ENCODE measurements around the gene GPR33. TPM values are rescaled to one million over a fixed set of nuclear protein-coding genes. Genes with fewer than 3 reads are reported as not detected.

GPR33 gene
- total and polyA plus RNA-seq, 10 of the 15 experiments (the other 5 are each of a cell fraction or from before 2014, with no cell fraction given), result not detected

DNA sequence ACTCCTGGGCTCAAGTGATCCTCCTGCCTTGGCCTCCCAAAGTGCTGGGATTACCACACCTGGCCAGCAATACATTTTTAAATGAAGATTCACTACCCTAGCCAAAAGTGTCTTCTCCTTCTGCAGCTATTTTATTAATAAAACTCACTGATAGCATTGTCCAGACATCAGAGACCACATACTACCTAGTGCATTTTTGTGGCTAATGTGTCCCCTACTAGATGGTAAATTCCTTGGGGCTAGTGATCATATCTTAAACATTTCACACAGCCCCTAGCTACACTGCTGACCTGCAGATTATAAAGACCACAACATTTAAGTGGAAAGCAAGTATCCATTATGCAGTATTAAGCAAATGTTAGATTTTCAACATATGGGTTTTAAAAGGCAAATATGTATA, 47.6 kb downstream of the GPR33 start:
- intact Hi-C loops (cut with micrococcal nuclease; ENCODE audit: unreplicated experiment) (no loop called here), in situ Hi-C loops (cut with MboI) (no loop called here)
- FAIRE-seq (no peak), ATAC-seq (no peak), DNase-seq (ENCODE audit: low read depth, low spot score) (no peak)
- no peaks in the 10 kb centered on the region for H3K36me3 ChIP-seq (ENCODE audit: control insufficient read depth in 2 of 2, insufficient read depth in 2 of 2, low read length in 1 of 2)
- ChIA-PET RAD21 (ENCODE audit: unreplicated experiment) (no interaction called here), SMC1A (ENCODE audit: uncharacterized antibody, unreplicated experiment) (no interaction called here), POLR2A (no interaction called here), CTCF (no interaction called here)
- no peak overlapping the region for H2AFZ ChIP-seq (ENCODE audit: control insufficient read depth, low read depth, low read length)
- no peaks in the 10 kb centered on the region for H4K20me1 ChIP-seq (ENCODE audit: control insufficient read depth, insufficient read depth)
- H3K9ac ChIP-seq (ENCODE audit: control insufficient read depth, insufficient read depth, low read length), result no peak overlapping the region
- H3K9me3 ChIP-seq (replicated peaks; ENCODE audit: control insufficient read depth, insufficient read depth, low read length), result no peaks in the 10 kb centered on the region
- no peak overlapping the region for H3K4me2 ChIP-seq (ENCODE audit: control insufficient read depth, insufficient read depth)
- no peaks in the 10 kb centered on the region for H3K4me1 ChIP-seq (ENCODE audit: control insufficient read depth, insufficient read depth, low read length)
- TF ChIP-seq RUNX3 (IDR thresholded peaks at IDR 0.05; ENCODE audit: low read length) (no peak), SMAD5 (IDR thresholded peaks at IDR 0.05; ENCODE audit: low read depth) (no peak), TCF3 (IDR thresholded peaks at IDR 0.05; ENCODE audit: borderline replicate concordance, insufficient read depth, low read depth, low read length) (no peak), ASH2L (IDR thresholded peaks at IDR 0.05; ENCODE audit: borderline replicate concordance, low read depth) (no peak), CREM (IDR thresholded peaks at IDR 0.05; ENCODE audit: low read depth) (no peak), SREBF2 (IDR thresholded peaks at IDR 0.05; ENCODE audit: low read length) (no peak), MTA3 (IDR thresholded peaks at IDR 0.05; ENCODE audit: borderline replicate concordance, low read length) (no peak), PML (IDR thresholded peaks at IDR 0.05; ENCODE audit: low read length) (no peak), SRF (IDR thresholded peaks at IDR 0.05; ENCODE audit: low read depth in 2 of 2, low read length in 2 of 2) (no peak)
- H3K27ac ChIP-seq (ENCODE audit: control insufficient read depth, insufficient read depth), result no peak overlapping the region
- no TSS peak for BruUV-seq (replicated peaks)
- H3K4me3 ChIP-seq, result no peak overlapping the region
- no peaks in the 10 kb centered on the region for H3K27me3 ChIP-seq (replicated peaks in 1 of 2; ENCODE audit: control insufficient read depth in 2 of 2, insufficient read depth in 2 of 2, low read length in 1 of 2)
- H3K79me2 ChIP-seq (ENCODE audit: control insufficient read depth, insufficient read depth, low read length), result no peaks in the 10 kb centered on the region

DNA sequence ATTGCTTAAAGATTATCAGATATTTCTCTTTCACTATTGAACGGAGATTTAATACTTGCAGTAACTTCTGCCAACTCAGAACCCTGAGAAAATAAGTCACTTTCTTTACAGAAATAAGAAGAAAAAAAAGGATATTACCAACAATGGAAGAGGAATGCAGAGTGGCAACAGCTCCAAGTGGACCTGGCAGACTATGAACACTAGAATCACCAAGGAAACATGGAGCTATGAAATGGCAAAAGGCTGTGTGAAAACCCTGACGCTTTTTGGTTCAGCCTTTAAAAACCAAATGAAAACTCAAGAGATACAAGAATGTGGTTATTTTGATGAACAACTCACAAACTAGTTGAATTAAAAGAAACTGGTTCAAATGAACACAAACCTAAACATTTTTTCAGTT, 48.3 kb downstream of the GPR33 start:
- H3K79me2 ChIP-seq (ENCODE audit: control insufficient read depth, insufficient read depth, low read length), result no peaks in the 10 kb centered on the region
- intact Hi-C loops (cut with micrococcal nuclease; ENCODE audit: unreplicated experiment), result no loop called here
- no peaks in the 10 kb centered on the region for H3K4me1 ChIP-seq (ENCODE audit: control insufficient read depth, insufficient read depth, low read length)
- H3K9me3 ChIP-seq (replicated peaks; ENCODE audit: control insufficient read depth, insufficient read depth, low read length), result no peaks in the 10 kb centered on the region
- no peaks in the 10 kb centered on the region for H3K27me3 ChIP-seq (replicated peaks in 1 of 2; ENCODE audit: control insufficient read depth in 2 of 2, insufficient read depth in 2 of 2, low read length in 1 of 2)
- H3K4me3 ChIP-seq, result no peak overlapping the region
- no peak for ATAC-seq
- no peaks in the 10 kb centered on the region for H4K20me1 ChIP-seq (ENCODE audit: control insufficient read depth, insufficient read depth)
- no peak overlapping the region for H3K4me2 ChIP-seq (ENCODE audit: control insufficient read depth, insufficient read depth)
- DNase-seq (ENCODE audit: low read depth, low spot score), result no peak
- no peaks in the 10 kb centered on the region for H3K36me3 ChIP-seq (ENCODE audit: control insufficient read depth in 2 of 2, insufficient read depth in 2 of 2, low read length in 1 of 2)
- no peak overlapping the region for H2AFZ ChIP-seq (ENCODE audit: control insufficient read depth, low read depth, low read length)
- in situ Hi-C loops (cut with MboI), result no loop called here
- ChIA-PET POLR2A (no interaction called here), RAD21 (ENCODE audit: unreplicated experiment) (no interaction called here), SMC1A (ENCODE audit: uncharacterized antibody, unreplicated experiment) (interaction anchor here (0.6 to 1.8 kb wide), 2 partner anchors 10 to 67 kb away, joined by 3 to 10 read pairs; no protein-coding TSS in a partner anchor), CTCF (no interaction called here)
- H3K27ac ChIP-seq (ENCODE audit: control insufficient read depth, insufficient read depth), result no peak overlapping the region
- BruUV-seq (replicated peaks), result no TSS peak
- no peak for FAIRE-seq
- H3K9ac ChIP-seq (ENCODE audit: control insufficient read depth, insufficient read depth, low read length), result no peak overlapping the region
- 97% methylated on average over 2 of the region's 2 CpGs for WGBS (ENCODE audit: insufficient coverage, insufficient replicate concordance, low lambda C conversion rate, missing lambda C conversion rate)
- TF ChIP-seq SMAD5 (IDR thresholded peaks at IDR 0.05; ENCODE audit: low read depth) (no peak), CBFB (IDR thresholded peaks at IDR 0.05; ENCODE audit: low read depth) (no peak), ZSCAN29 (IDR thresholded peaks at IDR 0.05) (no peak), NFIC (IDR thresholded peaks at IDR 0.05; ENCODE audit: low read depth, low read length) (no peak), ZNF217 (IDR thresholded peaks at IDR 0.05) (no peak)
- TF ChIP-seq, protein P1, sequence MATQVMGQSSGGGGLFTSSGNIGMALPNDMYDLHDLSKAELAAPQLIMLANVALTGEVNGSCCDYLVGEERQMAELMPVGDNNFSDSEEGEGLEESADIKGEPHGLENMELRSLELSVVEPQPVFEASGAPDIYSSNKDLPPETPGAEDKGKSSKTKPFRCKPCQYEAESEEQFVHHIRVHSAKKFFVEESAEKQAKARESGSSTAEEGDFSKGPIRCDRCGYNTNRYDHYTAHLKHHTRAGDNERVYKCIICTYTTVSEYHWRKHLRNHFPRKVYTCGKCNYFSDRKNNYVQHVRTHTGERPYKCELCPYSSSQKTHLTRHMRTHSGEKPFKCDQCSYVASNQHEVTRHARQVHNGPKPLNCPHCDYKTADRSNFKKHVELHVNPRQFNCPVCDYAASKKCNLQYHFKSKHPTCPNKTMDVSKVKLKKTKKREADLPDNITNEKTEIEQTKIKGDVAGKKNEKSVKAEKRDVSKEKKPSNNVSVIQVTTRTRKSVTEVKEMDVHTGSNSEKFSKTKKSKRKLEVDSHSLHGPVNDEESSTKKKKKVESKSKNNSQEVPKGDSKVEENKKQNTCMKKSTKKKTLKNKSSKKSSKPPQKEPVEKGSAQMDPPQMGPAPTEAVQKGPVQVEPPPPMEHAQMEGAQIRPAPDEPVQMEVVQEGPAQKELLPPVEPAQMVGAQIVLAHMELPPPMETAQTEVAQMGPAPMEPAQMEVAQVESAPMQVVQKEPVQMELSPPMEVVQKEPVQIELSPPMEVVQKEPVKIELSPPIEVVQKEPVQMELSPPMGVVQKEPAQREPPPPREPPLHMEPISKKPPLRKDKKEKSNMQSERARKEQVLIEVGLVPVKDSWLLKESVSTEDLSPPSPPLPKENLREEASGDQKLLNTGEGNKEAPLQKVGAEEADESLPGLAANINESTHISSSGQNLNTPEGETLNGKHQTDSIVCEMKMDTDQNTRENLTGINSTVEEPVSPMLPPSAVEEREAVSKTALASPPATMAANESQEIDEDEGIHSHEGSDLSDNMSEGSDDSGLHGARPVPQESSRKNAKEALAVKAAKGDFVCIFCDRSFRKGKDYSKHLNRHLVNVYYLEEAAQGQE (IDR thresholded peaks at IDR 0.05; ENCODE audit: low read depth, low read length), result no peak
- TF ChIP-seq, protein P2, sequence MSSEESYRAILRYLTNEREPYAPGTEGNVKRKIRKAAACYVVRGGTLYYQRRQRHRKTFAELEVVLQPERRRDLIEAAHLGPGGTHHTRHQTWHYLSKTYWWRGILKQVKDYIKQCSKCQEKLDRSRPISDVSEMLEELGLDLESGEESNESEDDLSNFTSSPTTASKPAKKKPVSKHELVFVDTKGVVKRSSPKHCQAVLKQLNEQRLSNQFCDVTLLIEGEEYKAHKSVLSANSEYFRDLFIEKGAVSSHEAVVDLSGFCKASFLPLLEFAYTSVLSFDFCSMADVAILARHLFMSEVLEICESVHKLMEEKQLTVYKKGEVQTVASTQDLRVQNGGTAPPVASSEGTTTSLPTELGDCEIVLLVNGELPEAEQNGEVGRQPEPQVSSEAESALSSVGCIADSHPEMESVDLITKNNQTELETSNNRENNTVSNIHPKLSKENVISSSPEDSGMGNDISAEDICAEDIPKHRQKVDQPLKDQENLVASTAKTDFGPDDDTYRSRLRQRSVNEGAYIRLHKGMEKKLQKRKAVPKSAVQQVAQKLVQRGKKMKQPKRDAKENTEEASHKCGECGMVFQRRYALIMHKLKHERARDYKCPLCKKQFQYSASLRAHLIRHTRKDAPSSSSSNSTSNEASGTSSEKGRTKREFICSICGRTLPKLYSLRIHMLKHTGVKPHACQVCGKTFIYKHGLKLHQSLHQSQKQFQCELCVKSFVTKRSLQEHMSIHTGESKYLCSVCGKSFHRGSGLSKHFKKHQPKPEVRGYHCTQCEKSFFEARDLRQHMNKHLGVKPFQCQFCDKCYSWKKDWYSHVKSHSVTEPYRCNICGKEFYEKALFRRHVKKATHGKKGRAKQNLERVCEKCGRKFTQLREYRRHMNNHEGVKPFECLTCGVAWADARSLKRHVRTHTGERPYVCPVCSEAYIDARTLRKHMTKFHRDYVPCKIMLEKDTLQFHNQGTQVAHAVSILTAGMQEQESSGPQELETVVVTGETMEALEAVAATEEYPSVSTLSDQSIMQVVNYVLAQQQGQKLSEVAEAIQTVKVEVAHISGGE (CRISPR knock-in tag; IDR thresholded peaks at IDR 0.05), result no peak

Data from GM12878 (cell line).